Measurements from ENCODE around the gene BNC2. TPM values are rescaled to one million over a fixed set of nuclear protein-coding genes. Genes with fewer than 3 reads are reported as not detected.

The BNC2 gene
- total RNA-seq, 1 donor from 2014 or later = 2.4 TPM

DNA sequence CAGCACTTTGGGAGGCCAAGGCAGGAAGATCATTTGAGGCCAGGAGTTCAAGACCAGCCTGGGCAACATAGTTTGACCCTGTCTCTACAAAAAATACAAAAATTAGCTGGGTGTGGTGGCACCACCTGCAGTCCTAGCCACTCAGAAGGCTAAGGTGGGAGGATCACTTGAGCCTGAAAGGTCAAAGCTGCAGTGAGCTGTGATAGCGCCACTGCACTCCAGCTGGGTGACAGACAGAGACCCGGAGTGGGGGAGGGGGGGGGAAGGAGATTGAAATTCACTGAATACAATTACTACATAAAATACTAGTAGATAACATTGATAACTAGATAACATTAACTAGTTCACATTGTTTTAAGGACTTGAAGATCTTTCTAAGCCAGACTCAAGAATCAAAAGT is 345.6 kb downstream of the BNC2 start:
- Histone ChIP-seq H3K4me3 (no peak overlapping the region), H3K4me1 (no peaks in the 10 kb centered on the region), H3K27ac (no peak overlapping the region), H2AFZ (replicated peaks) (no peak overlapping the region), H3K36me3 (no peaks in the 10 kb centered on the region), H3K4me2 (no peak overlapping the region), H3K27me3 (no peaks in the 10 kb centered on the region), H4K20me1 (ENCODE audit: low read depth) (no peaks in the 10 kb centered on the region), H3K79me2 (ENCODE audit: low read depth) (no peaks in the 10 kb centered on the region), H3K9ac (no peak overlapping the region), H3F3A (ENCODE audit: low read depth) (no peaks in the 10 kb centered on the region), H3K9me3 (ENCODE audit: low read depth) (no peaks in the 10 kb centered on the region)
- Mint-ChIP-seq H3K4me3 (no peak overlapping the region), H3K36me3 (no peaks in the 10 kb centered on the region), H3K27ac (no peak overlapping the region), H3K27me3 (ENCODE audit: insufficient read depth, low read depth) (peaks cover 7% of the 10 kb centered on the region), H3K4me1 (peaks cover 14% of the 10 kb centered on the region), H3K9me3 (no peaks in the 10 kb centered on the region)
- no peak for DNase-seq (ENCODE audit: low spot score)
- TF ChIP-seq, protein P1, sequence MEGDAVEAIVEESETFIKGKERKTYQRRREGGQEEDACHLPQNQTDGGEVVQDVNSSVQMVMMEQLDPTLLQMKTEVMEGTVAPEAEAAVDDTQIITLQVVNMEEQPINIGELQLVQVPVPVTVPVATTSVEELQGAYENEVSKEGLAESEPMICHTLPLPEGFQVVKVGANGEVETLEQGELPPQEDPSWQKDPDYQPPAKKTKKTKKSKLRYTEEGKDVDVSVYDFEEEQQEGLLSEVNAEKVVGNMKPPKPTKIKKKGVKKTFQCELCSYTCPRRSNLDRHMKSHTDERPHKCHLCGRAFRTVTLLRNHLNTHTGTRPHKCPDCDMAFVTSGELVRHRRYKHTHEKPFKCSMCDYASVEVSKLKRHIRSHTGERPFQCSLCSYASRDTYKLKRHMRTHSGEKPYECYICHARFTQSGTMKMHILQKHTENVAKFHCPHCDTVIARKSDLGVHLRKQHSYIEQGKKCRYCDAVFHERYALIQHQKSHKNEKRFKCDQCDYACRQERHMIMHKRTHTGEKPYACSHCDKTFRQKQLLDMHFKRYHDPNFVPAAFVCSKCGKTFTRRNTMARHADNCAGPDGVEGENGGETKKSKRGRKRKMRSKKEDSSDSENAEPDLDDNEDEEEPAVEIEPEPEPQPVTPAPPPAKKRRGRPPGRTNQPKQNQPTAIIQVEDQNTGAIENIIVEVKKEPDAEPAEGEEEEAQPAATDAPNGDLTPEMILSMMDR (IDR thresholded peaks at IDR 0.05) = no peak
- TF ChIP-seq EZH2phosphoT487 (IDR thresholded peaks at IDR 0.05) (no peak), EZH2 (IDR thresholded peaks at IDR 0.05) (no peak)

DNA sequence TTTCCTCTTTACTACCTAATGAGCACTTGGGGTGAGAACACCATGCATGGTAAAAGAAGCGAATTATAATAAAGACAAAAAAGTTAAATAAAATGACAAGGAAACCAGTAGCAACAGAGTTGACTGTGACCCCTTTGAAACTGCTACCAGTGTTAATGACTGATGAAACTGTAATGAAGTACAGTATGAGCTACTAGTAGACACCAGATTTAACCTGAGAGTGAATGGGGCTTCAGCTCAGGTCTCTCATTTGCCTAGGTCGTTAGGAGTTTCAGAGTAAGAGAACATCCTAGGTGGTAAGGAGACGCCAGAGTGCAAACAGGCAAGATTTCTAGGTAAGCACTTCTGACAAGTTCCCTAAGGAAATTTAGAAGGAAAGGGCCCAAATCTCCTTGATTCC is 346.4 kb downstream of the BNC2 start:
- no peak overlapping the region for H3K27ac ChIP-seq
- Mint-ChIP-seq H3K27me3 (ENCODE audit: insufficient read depth, low read depth) (peaks cover 9% of the 10 kb centered on the region), H3K9me3 (no peaks in the 10 kb centered on the region), H3K4me3 (no peak overlapping the region), H3K4me1 (peaks cover 18% of the 10 kb centered on the region), H3K27ac (no peak overlapping the region), H3K36me3 (no peaks in the 10 kb centered on the region)
- H3K9me3 ChIP-seq (ENCODE audit: low read depth) = no peaks in the 10 kb centered on the region
- H3K4me3 ChIP-seq = no peak overlapping the region
- TF ChIP-seq EZH2phosphoT487 (IDR thresholded peaks at IDR 0.05) = no peak
- peaks cover under 1% of the 10 kb centered on the region for H3K4me1 ChIP-seq
- H4K20me1 ChIP-seq (ENCODE audit: low read depth) = no peaks in the 10 kb centered on the region
- H3K79me2 ChIP-seq (ENCODE audit: low read depth) = no peaks in the 10 kb centered on the region
- H3K27me3 ChIP-seq = no peaks in the 10 kb centered on the region
- no peaks in the 10 kb centered on the region for H3F3A ChIP-seq (ENCODE audit: low read depth)
- no peak overlapping the region for H3K4me2 ChIP-seq
- H3K36me3 ChIP-seq = no peaks in the 10 kb centered on the region
- DNase-seq (ENCODE audit: low spot score) = no peak
- no peak overlapping the region for H3K9ac ChIP-seq
- H2AFZ ChIP-seq (replicated peaks) = no peak overlapping the region

GRCh38 chr9:16521868-16522411 is 348.5 kb downstream of the BNC2 start:
- Histone ChIP-seq H3F3A (ENCODE audit: low read depth) (no peaks in the 10 kb centered on the region), H3K79me2 (ENCODE audit: low read depth) (no peaks in the 10 kb centered on the region), H4K20me1 (ENCODE audit: low read depth) (no peaks in the 10 kb centered on the region), H3K36me3 (no peaks in the 10 kb centered on the region), H2AFZ (replicated peaks) (peak overlapping the region; percentile 46), H3K27me3 (no peaks in the 10 kb centered on the region), H3K4me2 (no peak overlapping the region), H3K4me1 (peaks cover 6% of the 10 kb centered on the region), H3K27ac (no peak overlapping the region), H3K4me3 (no peak overlapping the region), H3K9me3 (ENCODE audit: low read depth) (no peaks in the 10 kb centered on the region), H3K9ac (no peak overlapping the region)
- peak overlapping the region; percentile 9 for H3K27ac Mint-ChIP-seq
- H3K4me3 Mint-ChIP-seq = no peak overlapping the region
- no peaks in the 10 kb centered on the region for H3K36me3 Mint-ChIP-seq
- no peak for DNase-seq (ENCODE audit: low spot score)
- no peaks in the 10 kb centered on the region for H3K9me3 Mint-ChIP-seq
- TF ChIP-seq EZH2 (IDR thresholded peaks at IDR 0.05) (no peak), EZH2phosphoT487 (IDR thresholded peaks at IDR 0.05) (no peak)
- TF ChIP-seq, protein P1 (IDR thresholded peaks at IDR 0.05) = no peak
- peaks cover 9% of the 10 kb centered on the region for H3K27me3 Mint-ChIP-seq (ENCODE audit: insufficient read depth, low read depth)
- peaks cover 22% of the 10 kb centered on the region for H3K4me1 Mint-ChIP-seq

DNA sequence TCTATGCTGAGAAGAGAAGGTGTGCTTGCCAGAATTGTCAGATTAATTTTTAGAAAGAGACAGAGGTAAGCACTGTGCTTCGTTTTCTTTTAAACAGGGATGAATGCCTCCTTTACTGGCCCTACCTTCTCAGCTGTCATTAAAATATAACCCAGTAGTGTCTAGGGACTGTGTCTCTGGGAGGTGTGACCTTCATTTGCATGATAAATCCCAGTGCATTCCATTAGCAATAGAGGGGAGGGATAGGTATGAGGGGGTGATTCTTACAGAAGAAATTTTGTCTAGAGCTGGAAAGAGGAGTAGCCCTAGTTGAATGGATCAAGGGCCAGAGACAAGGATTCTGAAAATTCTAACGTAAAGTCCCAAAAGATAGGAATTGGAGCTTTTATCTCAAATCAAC is 351.5 kb downstream of the BNC2 start:
- Mint-ChIP-seq H3K4me1 (peaks cover 47% of the 10 kb centered on the region), H3K4me3 (no peak overlapping the region), H3K27me3 (ENCODE audit: insufficient read depth, low read depth) (peaks cover 9% of the 10 kb centered on the region), H3K27ac (peak overlapping the region; percentile 25), H3K9me3 (no peaks in the 10 kb centered on the region), H3K36me3 (no peaks in the 10 kb centered on the region)
- H3K9ac ChIP-seq = no peak overlapping the region
- H3K36me3 ChIP-seq = no peaks in the 10 kb centered on the region
- no peaks in the 10 kb centered on the region for H3K79me2 ChIP-seq (ENCODE audit: low read depth)
- H3F3A ChIP-seq (ENCODE audit: low read depth) = peaks cover 25% of the 10 kb centered on the region
- no peak overlapping the region for H2AFZ ChIP-seq (replicated peaks)
- no peak overlapping the region for H3K4me2 ChIP-seq
- no peaks in the 10 kb centered on the region for H4K20me1 ChIP-seq (ENCODE audit: low read depth)
- peaks cover 35% of the 10 kb centered on the region for H3K4me1 ChIP-seq
- no peak overlapping the region for H3K27ac ChIP-seq
- no peak for TF ChIP-seq EZH2 (IDR thresholded peaks at IDR 0.05)
- TF ChIP-seq EZH2phosphoT487 (IDR thresholded peaks at IDR 0.05) = no peak
- TF ChIP-seq, protein P1 (IDR thresholded peaks at IDR 0.05) = no peak
- H3K27me3 ChIP-seq = no peaks in the 10 kb centered on the region
- DNase-seq (ENCODE audit: low spot score) = peak; percentile 26
- no peaks in the 10 kb centered on the region for H3K9me3 ChIP-seq (ENCODE audit: low read depth)
- H3K4me3 ChIP-seq = no peak overlapping the region
